ENCODE data around the gene RAB10.

DNA sequence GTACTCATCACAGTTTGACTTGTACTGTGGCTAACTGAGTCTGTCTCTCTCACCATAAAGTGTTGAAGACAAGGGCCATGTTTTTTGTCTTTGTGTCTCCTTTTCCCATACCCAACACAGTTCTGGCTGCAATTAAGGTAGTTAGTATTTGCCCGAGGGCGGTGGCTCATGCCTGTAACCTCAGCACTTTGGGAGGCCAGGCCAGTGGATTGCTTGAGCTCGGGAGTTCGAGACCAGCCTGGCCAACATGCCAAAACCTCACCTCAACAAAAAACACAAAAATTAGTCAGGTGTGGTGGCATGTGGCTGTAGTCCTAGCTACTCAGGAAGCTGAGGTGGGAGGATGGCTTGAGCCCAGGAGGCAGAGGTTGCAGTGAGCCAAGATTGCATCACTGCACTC lies 44.7 kb upstream of the RAB10 start:
- TF ChIP-seq, protein P1, sequence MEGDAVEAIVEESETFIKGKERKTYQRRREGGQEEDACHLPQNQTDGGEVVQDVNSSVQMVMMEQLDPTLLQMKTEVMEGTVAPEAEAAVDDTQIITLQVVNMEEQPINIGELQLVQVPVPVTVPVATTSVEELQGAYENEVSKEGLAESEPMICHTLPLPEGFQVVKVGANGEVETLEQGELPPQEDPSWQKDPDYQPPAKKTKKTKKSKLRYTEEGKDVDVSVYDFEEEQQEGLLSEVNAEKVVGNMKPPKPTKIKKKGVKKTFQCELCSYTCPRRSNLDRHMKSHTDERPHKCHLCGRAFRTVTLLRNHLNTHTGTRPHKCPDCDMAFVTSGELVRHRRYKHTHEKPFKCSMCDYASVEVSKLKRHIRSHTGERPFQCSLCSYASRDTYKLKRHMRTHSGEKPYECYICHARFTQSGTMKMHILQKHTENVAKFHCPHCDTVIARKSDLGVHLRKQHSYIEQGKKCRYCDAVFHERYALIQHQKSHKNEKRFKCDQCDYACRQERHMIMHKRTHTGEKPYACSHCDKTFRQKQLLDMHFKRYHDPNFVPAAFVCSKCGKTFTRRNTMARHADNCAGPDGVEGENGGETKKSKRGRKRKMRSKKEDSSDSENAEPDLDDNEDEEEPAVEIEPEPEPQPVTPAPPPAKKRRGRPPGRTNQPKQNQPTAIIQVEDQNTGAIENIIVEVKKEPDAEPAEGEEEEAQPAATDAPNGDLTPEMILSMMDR (IDR thresholded peaks at IDR 0.05): no peak
- no peak for TF ChIP-seq POLR2A (IDR thresholded peaks at IDR 0.05)

Measured in upper lobe of left lung (tissue), 4 donors.